GM18907 (cell line): Measurements from ENCODE around the gene KLHL29.
"Not testable (repeated sequence)": the region's sequence is repeated elsewhere in the genome, so short reads cannot be mapped to it uniquely, and the experiment has no call there.

Experiments
- ATAC-seq: cut with Tn5 transposase; IDR thresholded peaks from one replicate; pipeline ENCODE4 v1.9.1; 2021; ENCODE audit warnings: mild to moderate bottlenecking, moderate library complexity; ENCODE audit not compliant: unreplicated experiment

KLHL29 gene

GRCh38 chr2:23734416-23734815, 349.4 kb downstream of the KLHL29 start:
- ATAC-seq: no peak

DNA sequence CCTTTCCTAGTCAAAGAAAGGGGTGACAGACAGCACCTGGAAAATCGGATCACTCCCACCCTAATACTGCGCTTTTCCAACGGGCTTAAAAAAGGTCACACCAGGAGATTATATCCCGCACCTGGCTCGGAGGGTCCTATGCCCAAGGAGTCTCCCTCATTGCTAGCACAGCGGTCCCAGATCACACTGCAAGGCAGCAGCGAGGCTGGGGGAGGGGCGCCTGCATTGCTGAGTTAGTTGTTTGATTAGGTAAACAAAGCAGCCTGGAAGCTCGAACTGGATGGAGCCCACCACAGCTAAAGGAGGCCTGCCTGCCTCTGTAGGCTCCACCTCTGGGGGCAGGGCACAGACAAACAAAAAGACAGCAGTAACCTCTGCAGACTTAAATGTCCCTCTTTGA, 351.8 kb downstream of the KLHL29 start:
- ATAC-seq: not testable (repeated sequence)

DNA sequence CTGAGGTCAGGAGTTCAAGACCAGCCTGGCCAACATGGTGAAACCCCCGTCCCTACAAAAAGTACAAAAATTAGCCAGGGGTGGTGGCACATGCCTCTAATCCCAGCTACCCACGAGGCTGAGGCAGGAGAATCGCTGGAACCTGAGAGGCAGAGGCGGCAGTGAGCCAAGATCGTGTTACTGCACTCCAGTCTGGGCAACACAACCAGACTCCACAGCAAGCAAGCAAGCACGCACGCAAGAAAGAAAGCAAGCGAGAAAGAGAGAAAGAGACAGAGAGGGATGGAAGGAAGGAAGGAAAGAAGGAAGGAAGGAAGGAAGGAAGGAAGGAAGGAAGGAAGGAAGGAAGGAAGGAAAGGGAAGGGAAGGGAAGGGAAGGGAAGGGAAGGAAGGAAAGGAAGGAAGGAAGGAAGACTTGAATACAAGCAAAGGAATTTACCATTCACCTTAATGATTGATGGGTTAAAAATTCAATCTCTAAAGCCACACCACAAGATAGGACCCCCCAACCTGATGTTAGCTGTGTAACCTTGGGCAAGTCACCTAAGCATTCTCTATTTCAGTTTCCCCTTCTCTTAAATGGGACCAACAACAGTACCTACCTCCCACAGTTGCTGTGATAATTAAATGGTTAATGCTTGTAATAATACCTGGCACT, 360.2 kb downstream of the KLHL29 start:
- ATAC-seq: no peak

- ATAC-seq: peak; percentile 69
Observed at GRCh38 chr2:23745726-23746105, 360.7 kb downstream of the KLHL29 start.

- ATAC-seq: peak; percentile 45
Observed at GRCh38 chr2:23746141-23746863, 361.3 kb downstream of the KLHL29 start.

- no peak for ATAC-seq
Observed at GRCh38 chr2:23751747-23752265, 366.8 kb downstream of the KLHL29 start.

GRCh38 chr2:23753291-23754010, 368.5 kb downstream of the KLHL29 start:
- no peak for ATAC-seq

DNA sequence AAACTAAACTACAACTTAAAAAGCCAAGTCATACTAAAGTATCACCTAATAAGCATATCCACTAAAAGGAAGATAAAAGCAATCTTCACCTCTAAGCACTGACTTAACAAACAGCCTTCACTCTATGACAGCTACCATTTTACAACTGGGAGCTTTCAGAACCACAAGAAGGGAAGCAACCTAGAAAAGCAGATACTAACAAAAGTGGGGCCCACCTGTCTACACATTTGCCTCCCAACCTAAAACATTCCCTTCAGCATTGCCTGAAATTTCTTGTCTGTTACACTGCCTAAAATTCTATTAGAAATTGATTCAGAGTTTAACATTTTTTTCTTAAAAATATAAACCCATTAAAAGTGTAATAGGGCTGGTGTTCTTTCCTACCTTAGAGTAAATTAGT, 370.0 kb downstream of the KLHL29 start:
- ATAC-seq: no peak

- no peak for ATAC-seq
Observed at GRCh38 chr2:23756593-23757292, 371.8 kb downstream of the KLHL29 start.

GRCh38 chr2:23757686-23758433, 372.9 kb downstream of the KLHL29 start:
- no peak for ATAC-seq
